CD4-positive, CD25-positive, alpha-beta regulatory T cell (primary cell): ENCODE measurements around the gene MICAL2. TPM values are rescaled to one million over a fixed set of nuclear protein-coding genes. Genes with fewer than 3 reads are reported as not detected.

ENCODE experiments used
- ATAC-seq, 2 donors: fragments of 150-1000 bp; cut with Tn5 transposase; one replicate each; pipeline ENCODE4 v1.10.0; 2021; ENCODE audit warnings: low read depth in 2 of 2, moderate number of reproducible peaks in 2 of 2, moderate library complexity in 1 of 2
- DNase-seq, 3 donors: peaks; one replicate each; pipeline versions ENCODE4 v3.0.0 to v3.0.0-alpha.2; 2012 to 2022; ENCODE audit warnings: mixed read lengths in 1 of 3
- H3K27ac ChIP-seq: one replicate; pipeline ENCODE4 v1.7.0; 2013; ENCODE audit warnings: mild to moderate bottlenecking, low read length; ENCODE audit not compliant: insufficient read depth, poor library complexity, severe bottlenecking
- H3K27me3 ChIP-seq: one replicate; pipeline ENCODE4 v1.7.0; 2013; ENCODE audit warnings: low read length; ENCODE audit not compliant: control insufficient read depth, insufficient read depth
- H3K36me3 ChIP-seq: one replicate; pipeline ENCODE4 v1.7.0; 2013; ENCODE audit warnings: mild to moderate bottlenecking, low read length, moderate library complexity; ENCODE audit not compliant: control insufficient read depth, insufficient read depth
- H3K4me1 ChIP-seq: 2 replicates; pipeline ENCODE4 v1.7.0; 2013; ENCODE audit warnings: mild to moderate bottlenecking, low read length; ENCODE audit not compliant: insufficient read depth, control insufficient read depth, poor library complexity, severe bottlenecking
- H3K4me3 ChIP-seq: one replicate; pipeline ENCODE4 v1.7.0; 2013; ENCODE audit warnings: low read depth, mild to moderate bottlenecking, low read length, moderate library complexity
- H3K9me3 ChIP-seq, 2 experiments: 1 replicate in 1 of 2; 2 replicates in 1 of 2; pipeline ENCODE4 v1.7.0; 2013; ENCODE audit warnings: low read length in 2 of 2, mild to moderate bottlenecking in 1 of 2, moderate library complexity in 1 of 2; ENCODE audit not compliant: control insufficient read depth in 2 of 2
- H3K27ac Mint-ChIP-seq, 3 donors: one replicate each; pipeline ENCODE4 v1.8.0; 2020 to 2022; ENCODE audit warnings: mild to moderate bottlenecking in 3 of 3, mixed read lengths in 3 of 3, moderate library complexity in 2 of 3
- H3K27me3 Mint-ChIP-seq: one replicate; pipeline ENCODE4 v1.8.0; 2022; ENCODE audit warnings: mild to moderate bottlenecking, mixed read lengths
- H3K36me3 Mint-ChIP-seq: one replicate; pipeline ENCODE4 v1.8.0; 2020; ENCODE audit warnings: mixed read lengths
- H3K4me1 Mint-ChIP-seq, 4 donors: one replicate each; pipeline ENCODE4 v1.8.0; 2020 to 2022; ENCODE audit warnings: mixed read lengths in 4 of 4, mild to moderate bottlenecking in 1 of 4
- H3K4me3 Mint-ChIP-seq, 4 donors: one replicate each; pipeline ENCODE4 v1.8.0; 2020 to 2022; ENCODE audit warnings: mild to moderate bottlenecking in 4 of 4, mixed read lengths in 4 of 4, moderate library complexity in 3 of 4
- H3K9me3 Mint-ChIP-seq, 7 donors: one replicate each; pipeline ENCODE4 v1.8.0; 2020 to 2022; ENCODE audit warnings: mixed read lengths in 7 of 7, mild to moderate bottlenecking in 3 of 7, moderate library complexity in 2 of 7
- polyA plus RNA-seq, 4 donors: library from polyadenylated mRNA; unstranded; fragments of 300-500 nt; fragmentation: Illumina TruSeq; gene quantifications; one replicate each; pipeline ENCODE4 v1.2.3, GENCODE V29; 2021
- total RNA-seq: library from RNA; stranded (reverse); gene quantifications from one replicate; pipeline ENCODE4 v1.2.3, GENCODE V29; 2022

The MICAL2 gene
- total and polyA plus RNA-seq, 5 donors from 2014 or later = 15.9 to 67.5 (median 24.4) TPM

GRCh38 chr11:12266943-12267342 lies 156.6 kb downstream of the MICAL2 start:
- Histone ChIP-seq H3K4me3 (no peak overlapping the region), H3K27me3 (no peaks in the 10 kb centered on the region), H3K9me3 (no peaks in the 10 kb centered on the region), H3K27ac (no peak overlapping the region), H3K36me3 (peaks cover 19% of the 10 kb centered on the region), H3K4me1 (no peaks in the 10 kb centered on the region)
- DNase-seq = no peak
- H3K4me3 Mint-ChIP-seq = no peak overlapping the region
- no peak for ATAC-seq
- no peaks in the 10 kb centered on the region for H3K9me3 Mint-ChIP-seq
- H3K36me3 Mint-ChIP-seq = peaks cover 9% of the 10 kb centered on the region
- no peaks in the 10 kb centered on the region for H3K27me3 Mint-ChIP-seq
- H3K4me1 Mint-ChIP-seq = no peaks in the 10 kb centered on the region
- H3K27ac Mint-ChIP-seq = peak overlapping the region in 1 of 3 donors; percentile 16

- H3K36me3 Mint-ChIP-seq = no peaks in the 10 kb centered on the region
- no peaks in the 10 kb centered on the region for H3K27me3 ChIP-seq
- no peaks in the 10 kb centered on the region for H3K9me3 Mint-ChIP-seq
- H3K4me3 ChIP-seq = no peak overlapping the region
- H3K27ac ChIP-seq = no peak overlapping the region
- no peak overlapping the region for H3K4me3 Mint-ChIP-seq
- no peaks in the 10 kb centered on the region for H3K27me3 Mint-ChIP-seq
- H3K9me3 ChIP-seq = no peaks in the 10 kb centered on the region
- H3K27ac Mint-ChIP-seq = peak overlapping the region in 1 of 3 donors; percentile 15
- no peaks in the 10 kb centered on the region for H3K4me1 Mint-ChIP-seq
- H3K36me3 ChIP-seq = peaks cover 12% of the 10 kb centered on the region
- no peak for DNase-seq
- no peak for ATAC-seq
- no peaks in the 10 kb centered on the region for H3K4me1 ChIP-seq
Observed at GRCh38 chr11:12267921-12268320, 157.5 kb downstream of the MICAL2 start.

- Mint-ChIP-seq H3K36me3 (no peaks in the 10 kb centered on the region), H3K9me3 (no peaks in the 10 kb centered on the region), H3K4me3 (no peak overlapping the region), H3K27me3 (no peaks in the 10 kb centered on the region), H3K4me1 (no peaks in the 10 kb centered on the region), H3K27ac (no peak overlapping the region)
- DNase-seq (no peak), ATAC-seq (no peak)
- H3K36me3 ChIP-seq = peaks cover 1% of the 10 kb centered on the region
- no peaks in the 10 kb centered on the region for H3K9me3 ChIP-seq
- no peaks in the 10 kb centered on the region for H3K27me3 ChIP-seq
- no peak overlapping the region for H3K4me3 ChIP-seq
- no peak overlapping the region for H3K27ac ChIP-seq
- no peaks in the 10 kb centered on the region for H3K4me1 ChIP-seq
Observed at GRCh38 chr11:12269104-12269441, 158.7 kb downstream of the MICAL2 start.

GRCh38 chr11:12269446-12270214 lies 159.2 kb downstream of the MICAL2 start:
- H3K27me3 Mint-ChIP-seq = no peaks in the 10 kb centered on the region
- no peak overlapping the region for H3K4me3 Mint-ChIP-seq
- ATAC-seq (no peak), DNase-seq (no peak)
- no peak overlapping the region for H3K27ac ChIP-seq
- no peaks in the 10 kb centered on the region for H3K4me1 Mint-ChIP-seq
- H3K9me3 ChIP-seq = no peaks in the 10 kb centered on the region
- no peaks in the 10 kb centered on the region for H3K36me3 ChIP-seq
- H3K9me3 Mint-ChIP-seq = no peaks in the 10 kb centered on the region
- H3K27ac Mint-ChIP-seq = no peak overlapping the region
- H3K4me1 ChIP-seq = no peaks in the 10 kb centered on the region
- no peaks in the 10 kb centered on the region for H3K36me3 Mint-ChIP-seq
- no peak overlapping the region for H3K4me3 ChIP-seq
- H3K27me3 ChIP-seq = no peaks in the 10 kb centered on the region

GRCh38 chr11:12270215-12270797 lies 159.9 kb downstream of the MICAL2 start:
- H3K27me3 ChIP-seq = no peaks in the 10 kb centered on the region

GRCh38 chr11:12270817-12271216 lies 160.4 kb downstream of the MICAL2 start:
- no peaks in the 10 kb centered on the region for H3K36me3 Mint-ChIP-seq
- H3K9me3 Mint-ChIP-seq = no peaks in the 10 kb centered on the region
- ATAC-seq (no peak), DNase-seq (no peak)
- no peak overlapping the region for H3K27ac ChIP-seq
- no peaks in the 10 kb centered on the region for H3K27me3 ChIP-seq
- H3K36me3 ChIP-seq = no peaks in the 10 kb centered on the region
- H3K9me3 ChIP-seq = no peaks in the 10 kb centered on the region
- H3K4me3 Mint-ChIP-seq = no peak overlapping the region
- H3K27ac Mint-ChIP-seq = peak overlapping the region in 2 of 3 donors; percentile 21 to 36
- no peaks in the 10 kb centered on the region for H3K27me3 Mint-ChIP-seq
- no peaks in the 10 kb centered on the region for H3K4me1 ChIP-seq
- no peak overlapping the region for H3K4me3 ChIP-seq
- H3K4me1 Mint-ChIP-seq = no peaks in the 10 kb centered on the region

More at GRCh38 chr11:12270215-12270797, 159.9 kb downstream of the MICAL2 start:
- no peaks in the 10 kb centered on the region for H3K27me3 Mint-ChIP-seq
- ATAC-seq (no peak), DNase-seq (no peak)
- Histone ChIP-seq H3K27ac (no peak overlapping the region), H3K4me1 (no peaks in the 10 kb centered on the region), H3K36me3 (no peaks in the 10 kb centered on the region), H3K4me3 (no peak overlapping the region), H3K9me3 (no peaks in the 10 kb centered on the region)
- H3K4me1 Mint-ChIP-seq = no peaks in the 10 kb centered on the region
- H3K9me3 Mint-ChIP-seq = no peaks in the 10 kb centered on the region
- H3K27ac Mint-ChIP-seq = peak overlapping the region in 1 of 3 donors; percentile 21
- no peaks in the 10 kb centered on the region for H3K36me3 Mint-ChIP-seq
- no peak overlapping the region for H3K4me3 Mint-ChIP-seq

GRCh38 chr11:12271241-12271640 lies 160.9 kb downstream of the MICAL2 start:
- no peak for DNase-seq
- peak overlapping the region in 2 of 3 donors; percentile 21 to 36 for H3K27ac Mint-ChIP-seq
- H3K9me3 Mint-ChIP-seq = no peaks in the 10 kb centered on the region

More at GRCh38 chr11:12271241-12271640, 160.9 kb downstream of the MICAL2 start:
- Mint-ChIP-seq H3K4me3 (no peak overlapping the region), H3K27me3 (no peaks in the 10 kb centered on the region), H3K36me3 (no peaks in the 10 kb centered on the region), H3K4me1 (no peaks in the 10 kb centered on the region)
- no peaks in the 10 kb centered on the region for H3K9me3 ChIP-seq
- H3K4me3 ChIP-seq = no peak overlapping the region
- no peak overlapping the region for H3K27ac ChIP-seq
- no peaks in the 10 kb centered on the region for H3K36me3 ChIP-seq
- ATAC-seq = no peak
- H3K27me3 ChIP-seq = no peaks in the 10 kb centered on the region
- H3K4me1 ChIP-seq = no peaks in the 10 kb centered on the region
